Measurements from ENCODE around the gene GJD3. TPM values are rescaled to one million over a fixed set of nuclear protein-coding genes. Genes with fewer than 3 reads are reported as not detected.

GJD3 gene
- total RNA-seq, 3 donors from 2014 or later (not counting 1 experiment from before 2014, with no cell fraction given), result not detected

- Histone ChIP-seq H3K27ac (ENCODE audit: low read length) (peak overlapping the region; percentile 36), H3K27me3 (ENCODE audit: control insufficient read depth, insufficient read depth, low read length) (no peaks in the 10 kb centered on the region), H3K9me3 (ENCODE audit: control insufficient read depth, insufficient read depth, low read length) (no peaks in the 10 kb centered on the region), H3K4me3 (ENCODE audit: low read length) (no peak overlapping the region), H3K36me3 (ENCODE audit: control insufficient read depth, insufficient read depth, low read length) (peaks cover 58% of the 10 kb centered on the region), H3K4me1 (ENCODE audit: control insufficient read depth, insufficient read depth, low read length) (peaks cover 40% of the 10 kb centered on the region)
- no peaks in the 10 kb centered on the region for H3K36me3 Mint-ChIP-seq
- TF ChIP-seq, protein P1, sequence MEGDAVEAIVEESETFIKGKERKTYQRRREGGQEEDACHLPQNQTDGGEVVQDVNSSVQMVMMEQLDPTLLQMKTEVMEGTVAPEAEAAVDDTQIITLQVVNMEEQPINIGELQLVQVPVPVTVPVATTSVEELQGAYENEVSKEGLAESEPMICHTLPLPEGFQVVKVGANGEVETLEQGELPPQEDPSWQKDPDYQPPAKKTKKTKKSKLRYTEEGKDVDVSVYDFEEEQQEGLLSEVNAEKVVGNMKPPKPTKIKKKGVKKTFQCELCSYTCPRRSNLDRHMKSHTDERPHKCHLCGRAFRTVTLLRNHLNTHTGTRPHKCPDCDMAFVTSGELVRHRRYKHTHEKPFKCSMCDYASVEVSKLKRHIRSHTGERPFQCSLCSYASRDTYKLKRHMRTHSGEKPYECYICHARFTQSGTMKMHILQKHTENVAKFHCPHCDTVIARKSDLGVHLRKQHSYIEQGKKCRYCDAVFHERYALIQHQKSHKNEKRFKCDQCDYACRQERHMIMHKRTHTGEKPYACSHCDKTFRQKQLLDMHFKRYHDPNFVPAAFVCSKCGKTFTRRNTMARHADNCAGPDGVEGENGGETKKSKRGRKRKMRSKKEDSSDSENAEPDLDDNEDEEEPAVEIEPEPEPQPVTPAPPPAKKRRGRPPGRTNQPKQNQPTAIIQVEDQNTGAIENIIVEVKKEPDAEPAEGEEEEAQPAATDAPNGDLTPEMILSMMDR (IDR thresholded peaks at IDR 0.05), result no peak
- DNase-seq (peak in 1 of 2 donors; percentile 26), ATAC-seq (no peak)
- intact Hi-C loops (cut with micrococcal nuclease), result loop anchor here (1.0 to 2.0 kb wide), 2 partner anchors 51 to 152 kb away; no protein-coding TSS in a partner anchor
- peak overlapping the region in 1 of 2 donors; percentile 31 for H3K27ac Mint-ChIP-seq
- WGBS (ENCODE audit: insufficient coverage), result 89% methylated on average over 30 of the region's 30 CpGs
- no peaks in the 10 kb centered on the region for H3K9me3 Mint-ChIP-seq
- no peaks in the 10 kb centered on the region for H3K27me3 Mint-ChIP-seq (ENCODE audit: low read depth in 2 of 2)
- peaks cover 16 to 43% of the 10 kb centered on the region in 2 donors for H3K4me1 Mint-ChIP-seq
- no peak overlapping the region for H3K4me3 Mint-ChIP-seq
Measured at GRCh38 chr17:40354221-40355122, 10.1 kb downstream of the GJD3 start.

DNA sequence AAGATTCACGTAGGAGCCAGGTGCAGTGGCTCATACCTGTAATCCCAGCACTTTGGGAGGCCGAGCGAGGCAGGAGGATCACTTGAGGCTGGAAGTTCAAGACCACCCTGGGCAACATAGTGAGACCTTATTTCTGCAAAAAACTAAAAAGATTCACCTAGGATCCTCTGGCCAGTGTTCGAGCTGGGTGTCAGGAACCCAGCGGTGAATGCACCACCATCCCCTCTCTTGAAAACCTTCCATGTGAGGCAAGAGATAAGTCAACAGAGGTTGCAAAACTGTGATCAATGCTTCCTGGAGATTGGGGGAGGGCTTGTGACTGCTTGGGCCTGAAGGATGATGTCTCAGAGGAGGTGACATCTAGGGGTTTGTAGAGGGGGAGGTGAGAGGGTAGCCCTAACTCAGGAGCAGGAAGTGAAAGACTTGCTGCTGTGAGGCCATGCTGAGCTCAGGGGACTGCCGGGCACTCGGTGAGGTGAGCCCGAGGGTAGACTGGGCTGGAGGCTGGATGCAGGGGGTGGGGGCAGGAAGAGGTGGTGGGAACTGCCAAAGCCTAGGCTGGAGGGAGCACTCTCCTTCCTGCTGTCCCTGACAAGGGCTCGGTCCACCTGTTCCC lies 11.7 kb downstream of the GJD3 start:
- H3K27me3 Mint-ChIP-seq (ENCODE audit: low read depth in 2 of 2), result no peaks in the 10 kb centered on the region
- peak in 1 of 2 donors; percentile 40 for DNase-seq
- H3K27ac Mint-ChIP-seq, result peak overlapping the region; percentile 18 to 85
- Histone ChIP-seq H3K4me1 (ENCODE audit: control insufficient read depth, insufficient read depth, low read length) (peaks cover 53% of the 10 kb centered on the region), H3K9me3 (ENCODE audit: control insufficient read depth, insufficient read depth, low read length) (no peaks in the 10 kb centered on the region), H3K27me3 (ENCODE audit: control insufficient read depth, insufficient read depth, low read length) (no peaks in the 10 kb centered on the region), H3K36me3 (ENCODE audit: control insufficient read depth, insufficient read depth, low read length) (peaks cover 71% of the 10 kb centered on the region), H3K4me3 (ENCODE audit: low read length) (no peak overlapping the region), H3K27ac (ENCODE audit: low read length) (no peak overlapping the region)
- H3K36me3 Mint-ChIP-seq, result no peaks in the 10 kb centered on the region
- WGBS (ENCODE audit: insufficient coverage), result 74% methylated on average over 9 of the region's 9 CpGs
- TF ChIP-seq, protein P1 (IDR thresholded peaks at IDR 0.05), result no peak
- peaks cover 24 to 50% of the 10 kb centered on the region in 2 donors for H3K4me1 Mint-ChIP-seq
- no peaks in the 10 kb centered on the region for H3K9me3 Mint-ChIP-seq
- peak overlapping the region; percentile 1 for H3K4me3 Mint-ChIP-seq
- ATAC-seq, result peak in 2 of 3 donors; percentile 24 to 59
- intact Hi-C loops (cut with micrococcal nuclease), result no loop called here

- Mint-ChIP-seq H3K4me1 (peaks cover 26 to 55% of the 10 kb centered on the region in 2 donors), H3K27me3 (ENCODE audit: low read depth in 2 of 2) (no peaks in the 10 kb centered on the region), H3K36me3 (no peaks in the 10 kb centered on the region), H3K9me3 (no peaks in the 10 kb centered on the region), H3K4me3 (peak overlapping the region; percentile 1), H3K27ac (peak overlapping the region; percentile 18 to 85)
- Histone ChIP-seq H3K36me3 (ENCODE audit: control insufficient read depth, insufficient read depth, low read length) (peaks cover 71% of the 10 kb centered on the region), H3K27me3 (ENCODE audit: control insufficient read depth, insufficient read depth, low read length) (no peaks in the 10 kb centered on the region), H3K4me3 (ENCODE audit: low read length) (no peak overlapping the region), H3K4me1 (ENCODE audit: control insufficient read depth, insufficient read depth, low read length) (peaks cover 59% of the 10 kb centered on the region), H3K9me3 (ENCODE audit: control insufficient read depth, insufficient read depth, low read length) (no peaks in the 10 kb centered on the region), H3K27ac (ENCODE audit: low read length) (no peak overlapping the region)
- DNase-seq (no peak), ATAC-seq (no peak)
- 92% methylated on average over 7 of the region's 7 CpGs for WGBS (ENCODE audit: insufficient coverage)
- intact Hi-C loops (cut with micrococcal nuclease), result no loop called here
- TF ChIP-seq, protein P1 (IDR thresholded peaks at IDR 0.05), result no peak
Measured at GRCh38 chr17:40352237-40352778, 12.2 kb downstream of the GJD3 start.

Measured in natural killer cell (primary cell).